ENCODE data around the gene SYCN. TPM values are rescaled to one million over a fixed set of nuclear protein-coding genes. Genes with fewer than 3 reads are reported as not detected.

Gene SYCN
- total and polyA plus RNA-seq, 2 of the 13 experiments (the other 11 are each of a cell fraction or from before 2014, with no cell fraction given): not detected

GRCh38 chr19:39166571-39167391 lies 37.3 kb downstream of the SYCN start (continued):
- TF ChIP-seq ELF4 (CRISPR knock-in tag; IDR thresholded peaks at IDR 0.05; ENCODE audit: borderline replicate concordance) (no peak), ETS1 (CRISPR knock-in tag; IDR thresholded peaks at IDR 0.05) (no peak), ZNF446 (CRISPR knock-in tag; IDR thresholded peaks at IDR 0.05) (no peak), FOXO1 (CRISPR knock-in tag; IDR thresholded peaks at IDR 0.05) (no peak), STAT5B (CRISPR knock-in tag; IDR thresholded peaks at IDR 0.05) (no peak), ZBTB49 (CRISPR knock-in tag; IDR thresholded peaks at IDR 0.05; ENCODE audit: borderline replicate concordance) (no peak), ARID4A (CRISPR knock-in tag; IDR thresholded peaks at IDR 0.05; ENCODE audit: borderline replicate concordance) (peak; percentile 16; the same call in 1 of the 2 replicates), USF2 (IDR thresholded peaks at IDR 0.05; ENCODE audit: low read depth, low read length) (no peak), USF2 (CRISPR knock-in tag; IDR thresholded peaks at IDR 0.05; ENCODE audit: borderline replicate concordance) (no peak), CBFB (CRISPR knock-in tag; IDR thresholded peaks at IDR 0.05) (no peak), ATF7-NPFF (CRISPR knock-in tag; IDR thresholded peaks at IDR 0.05; ENCODE audit: low read depth) (no peak), ASH2L (IDR thresholded peaks at IDR 0.05; ENCODE audit: insufficient read length, low read depth, low read length) (no peak), ZBTB1 (CRISPR knock-in tag; IDR thresholded peaks at IDR 0.05; ENCODE audit: borderline replicate concordance) (no peak), KMT2A (CRISPR knock-in tag; IDR thresholded peaks at IDR 0.05) (no peak), ZNF44 (CRISPR knock-in tag; IDR thresholded peaks at IDR 0.05) (no peak), ZNF878 (CRISPR knock-in tag; IDR thresholded peaks at IDR 0.05) (no peak), GATA4 (IDR thresholded peaks at IDR 0.05; ENCODE audit: borderline replicate concordance, low read depth) (no peak), SMAD1 (CRISPR knock-in tag; IDR thresholded peaks at IDR 0.05; ENCODE audit: borderline replicate concordance, low read depth) (peak; percentile 28; the same call in 1 of the 2 replicates), ZNF839 (CRISPR knock-in tag; IDR thresholded peaks at IDR 0.05; ENCODE audit: borderline replicate concordance) (no peak)
